Adrenal gland (tissue), 12 donors: ENCODE results near the gene PLA1A. TPM values are rescaled to one million over a fixed set of nuclear protein-coding genes. Genes with fewer than 3 reads are reported as not detected.

ENCODE experiments used
- DNase-seq, 7 donors: peaks; one replicate each; pipeline ENCODE4 v3.0.0-alpha.2; 2019 to 2020
- H3K27ac ChIP-seq, 5 donors: fragments of 200-600 bp; sonication (generic) in 4 of 5; 1 replicate in 3 of 5; 2 replicates in 2 of 5; pipeline versions ENCODE4 v1.5.1 to v1.8.0; 2016 to 2020; ENCODE audit warnings: mild to moderate bottlenecking in 1 of 5
- H3K27me3 ChIP-seq: fragments of 200-600 bp; 2 replicates; pipeline ENCODE4 v1.8.0; 2021
- H3K36me3 ChIP-seq, 2 donors: fragments of 200-600 bp; replicated peaks in 1 of 2; 1 replicate in 1 of 2; 2 replicates in 1 of 2; pipeline versions ENCODE4 v1.5.1 to v1.8.0; 2018 to 2022
- H3K4me1 ChIP-seq, 2 donors: fragments of 200-600 bp; replicated peaks in 1 of 2; 1 replicate in 1 of 2; 2 replicates in 1 of 2; pipeline versions ENCODE4 v1.5.1 to v1.8.0; 2018 to 2021
- H3K4me3 ChIP-seq, 4 donors: fragments of 200-600 bp; sonication (generic) in 3 of 4; one replicate each; pipeline ENCODE4 v1.5.1; 2016 to 2018
- H3K9me3 ChIP-seq, 3 donors: fragments of 200-600 bp; sonication (generic) in 1 of 3; replicated peaks in 1 of 3; 1 replicate in 2 of 3; 2 replicates in 1 of 3; pipeline versions ENCODE4 v1.5.1 to v1.8.0; 2016 to 2021
- CTCF ChIP-seq, 6 experiments: fragments of 450-650 bp in 4 of 6; fragments of 200-600 bp in 2 of 6; sonication (generic) in 1 of 6; IDR thresholded peaks; 1 replicate in 5 of 6; 2 replicates in 1 of 6; pipeline versions ENCODE4 v1.5.1 to v1.8.0; 2016 to 2021; ENCODE audit warnings: antibody characterized with exemption in 6 of 6, mild to moderate bottlenecking in 2 of 6, moderate library complexity in 1 of 6
- POLR2A ChIP-seq, 2 donors: fragments of 450-650 bp; IDR thresholded peaks; one replicate each; pipeline ENCODE4 v1.6.1; 2017; ENCODE audit warnings: antibody characterized with exemption in 2 of 2, mild to moderate bottlenecking in 2 of 2, moderate library complexity in 1 of 2
- WGBS, 4 donors: extraction: QIAGEN DNeasy Blood & Tissue Kit in 2 of 4; methylation state at CpG; one replicate each; pipeline versions ENCODE4 v1.1.5 to v1.1.7; 2013 to 2017; 5-methylcytosine and 5-hydroxymethylcytosine counted together
- intact Hi-C, 2 donors: fragments of 100-400 bp; cut with DNase I; formaldehyde crosslinking; loops; one replicate each; pipeline versions ENCODE4 v1.14.1 to v1.15.0; 2022 to 2023
- polyA plus RNA-seq, 3 donors: library from polyadenylated mRNA; stranded (reverse); fragments of 200-250 nt in 2 of 3; fragments of 350-450 nt in 1 of 3; fragmentation: Illumina TruSeq in 1 of 3; extraction: RNeasy Lipid Tissue Mini Kit (QIAGEN cat#74804) in 1 of 3; gene quantifications; one replicate each; pipeline ENCODE4 v1.2.3, GENCODE V29; 2013 to 2014
- total RNA-seq, 9 donors: library from RNA; depleted of rRNA in 4 of 9; stranded (reverse); fragments of >200 nt in 4 of 9; fragments of 120-200 nt in 1 of 9; fragmentation: NEBNext Ultra II Directional in 1 of 9; extraction: Animal tissue kit (Norgen Biotek cat#: 25700) in 1 of 9; gene quantifications; one replicate each; pipeline versions ENCODE4 v1.1.0 to v1.2.4, GENCODE V29; 2013 to 2023
- donor health status: healthy with polysubstance abuse.
- donor health status: Bipolar disorder and iron deficiency.
- donor health status: DM: yes; HTN: yes; CAD: no.
- donor health status: DM: no; HTN: no; CAD: no.
- donor health status: DM: no; HTN: no; CAD: no.
- donor health status: DM: yes; HTN: yes; CAD: no.

Gene PLA1A
- total and polyA plus RNA-seq, 12 donors = 0.17 to 2.0 (median 0.72) TPM

GRCh38 chr3:119582178-119582577, 15.5 kb upstream of the PLA1A start:
- intact Hi-C loops = no loop called here
- H3K27me3 ChIP-seq = no peaks in the 10 kb centered on the region
- peaks cover 8 to 14% of the 10 kb centered on the region in 2 donors for H3K4me1 ChIP-seq
- H3K9me3 ChIP-seq = no peaks in the 10 kb centered on the region
- no peak overlapping the region for H3K4me3 ChIP-seq
- no peak overlapping the region for H3K27ac ChIP-seq
- no peaks in the 10 kb centered on the region for H3K36me3 ChIP-seq
- 89 to 93% (median 91%) methylated on average over 6 of the region's 6 CpGs for WGBS, 4 donors
- DNase-seq = no peak
- no peak for TF ChIP-seq CTCF (IDR thresholded peaks at IDR 0.05)
- TF ChIP-seq POLR2A (IDR thresholded peaks at IDR 0.05) = no peak

- H3K4me3 ChIP-seq = no peak overlapping the region
- no peak for DNase-seq
- no peaks in the 10 kb centered on the region for H3K36me3 ChIP-seq
- WGBS, 4 donors = 83 to 94% (median 91%) methylated on average over 10 of the region's 10 CpGs
- H3K9me3 ChIP-seq = no peaks in the 10 kb centered on the region
- TF ChIP-seq CTCF (IDR thresholded peaks at IDR 0.05) (no peak), POLR2A (IDR thresholded peaks at IDR 0.05) (no peak)
- H3K27me3 ChIP-seq = no peaks in the 10 kb centered on the region
- intact Hi-C loops = no loop called here
- H3K27ac ChIP-seq = no peak overlapping the region
- H3K4me1 ChIP-seq = peaks cover 4 to 5% of the 10 kb centered on the region in 2 donors
These were observed 12.5 kb upstream of the PLA1A start for GRCh38 chr3:119585208-119585607.

GRCh38 chr3:119585856-119586570, 11.7 kb upstream of the PLA1A start:
- intact Hi-C loops = no loop called here

GRCh38 chr3:119586733-119587172, 10.9 kb upstream of the PLA1A start:
- Histone ChIP-seq H3K36me3 (no peaks in the 10 kb centered on the region), H3K9me3 (no peaks in the 10 kb centered on the region), H3K27ac (no peak overlapping the region), H3K4me3 (no peak overlapping the region), H3K4me1 (no peaks in the 10 kb centered on the region), H3K27me3 (no peaks in the 10 kb centered on the region)
- intact Hi-C loops = no loop called here
- TF ChIP-seq POLR2A (IDR thresholded peaks at IDR 0.05) (no peak), CTCF (IDR thresholded peaks at IDR 0.05) (no peak)
- 71 to 89% (median 81%) methylated on average over 3 of the region's 3 CpGs for WGBS, 4 donors
- DNase-seq = no peak

More at GRCh38 chr3:119585856-119586570, 11.7 kb upstream of the PLA1A start:
- H3K9me3 ChIP-seq = no peaks in the 10 kb centered on the region
- TF ChIP-seq POLR2A (IDR thresholded peaks at IDR 0.05) = no peak
- no peak for TF ChIP-seq CTCF (IDR thresholded peaks at IDR 0.05)
- no peaks in the 10 kb centered on the region for H3K36me3 ChIP-seq
- no peak for DNase-seq
- no peak overlapping the region for H3K4me3 ChIP-seq
- H3K27me3 ChIP-seq = no peaks in the 10 kb centered on the region
- no peak overlapping the region for H3K27ac ChIP-seq
- H3K4me1 ChIP-seq = no peaks in the 10 kb centered on the region
- 92 to 98% (median 94%) methylated on average over 4 to 11 of the region's 11 CpGs for WGBS, 4 donors
